WTC11 (cell line): ENCODE data around the gene PEAK3. TPM values are rescaled to one million over a fixed set of nuclear protein-coding genes. Genes with fewer than 3 reads are reported as not detected.
A peak's percentile ranks its signal among the peaks of the same experiment; 100 is the strongest.

ENCODE experiments used
- ATAC-seq: fragments of 200-7000 bp; cut with Tn5 transposase; 2 replicates; pipeline ENCODE4 v1.10.0; 2021; ENCODE audit warnings: mild to moderate bottlenecking, moderate library complexity
- CTCF ChIA-PET: fragments of 300-600 bp; sonication (Branson Sonifier 250); formaldehyde crosslinking; loops from one replicate; lab custom pipeline; 2021; ENCODE audit warnings: antibody characterized with exemption; lab: Charles Lee
- POLR2A ChIA-PET: fragments of 350-600 bp; sonication (Branson Sonifier 250); formaldehyde crosslinking; loops from one replicate; lab custom pipeline; 2021; ENCODE audit warnings: antibody characterized with exemption; lab: Charles Lee
- DNase-seq: peaks from one replicate; pipeline ENCODE4 v3.0.0; 2021; ENCODE audit warnings: low spot score
- H3K27ac Mint-ChIP-seq: 2 replicates; pipeline ENCODE4 v1.8.0; 2021; ENCODE audit warnings: mixed read lengths
- H3K27me3 Mint-ChIP-seq: 2 replicates; pipeline ENCODE4 v1.8.0; 2021; ENCODE audit warnings: low read depth, mild to moderate bottlenecking, moderate library complexity, mixed read lengths
- H3K36me3 Mint-ChIP-seq: 2 replicates; pipeline ENCODE4 v1.8.0; 2021; ENCODE audit warnings: mixed read lengths
- H3K4me1 Mint-ChIP-seq: 2 replicates; pipeline ENCODE4 v1.8.0; 2022; ENCODE audit warnings: mixed read lengths
- H3K4me3 Mint-ChIP-seq: 2 replicates; pipeline ENCODE4 v1.8.0; 2021; ENCODE audit warnings: mild to moderate bottlenecking, moderate library complexity, mixed read lengths
- H3K9me3 Mint-ChIP-seq: 2 replicates; pipeline ENCODE4 v1.8.0; 2021; ENCODE audit warnings: mixed read lengths
- ATF2 ChIP-seq: sonication (generic); formaldehyde crosslinking; IDR thresholded peaks from 2 replicates; pipeline ENCODE4 v1.8.1; 2022; ENCODE audit warnings: low read depth, missing genetic modification reagents, borderline replicate concordance
- ELF4 ChIP-seq: sonication (generic); formaldehyde crosslinking; IDR thresholded peaks from 2 replicates; pipeline ENCODE4 v1.8.1; 2022; ENCODE audit warnings: low read depth, mild to moderate bottlenecking, moderate library complexity, missing genetic modification reagents
- EMX1 ChIP-seq: fragments of 250-450 bp; sonication (Bioruptor Pico); IDR thresholded peaks from 2 replicates; pipeline ENCODE4 v1.8.0; 2021; ENCODE audit warnings: mild to moderate bottlenecking
- FOXK1 ChIP-seq: sonication (generic); formaldehyde crosslinking; IDR thresholded peaks from 2 replicates; pipeline ENCODE4 v1.8.0; 2022; ENCODE audit warnings: mild to moderate bottlenecking, moderate library complexity, missing genetic modification reagents
- HMGA2 ChIP-seq: fragments of 250-450 bp; sonication (Bioruptor Pico); IDR thresholded peaks from 2 replicates; pipeline ENCODE4 v1.4.0; 2021; ENCODE audit warnings: mild to moderate bottlenecking, moderate library complexity
- HMGXB4 ChIP-seq: sonication (generic); formaldehyde crosslinking; IDR thresholded peaks from 2 replicates; pipeline ENCODE4 v1.8.1; 2023; ENCODE audit warnings: mild to moderate bottlenecking, moderate library complexity, missing genetic modification reagents
- IRF2 ChIP-seq: sonication (generic); formaldehyde crosslinking; IDR thresholded peaks from 2 replicates; pipeline ENCODE4 v1.8.0; 2022; ENCODE audit warnings: low read depth, missing genetic modification reagents, borderline replicate concordance
- NFATC4 ChIP-seq: fragments of 250-450 bp; sonication (Bioruptor Pico); IDR thresholded peaks from 2 replicates; pipeline ENCODE4 v1.9.0; 2021; ENCODE audit warnings: mild to moderate bottlenecking
- OVOL2 ChIP-seq: fragments of 250-450 bp; sonication (Bioruptor Pico); IDR thresholded peaks from 2 replicates; pipeline ENCODE4 v1.9.0; 2021; ENCODE audit warnings: mild to moderate bottlenecking, borderline replicate concordance
- PRDM15 ChIP-seq: sonication (generic); formaldehyde crosslinking; IDR thresholded peaks from 2 replicates; pipeline ENCODE4 v1.8.0; 2022; ENCODE audit warnings: missing genetic modification reagents
- PRRX2 ChIP-seq: fragments of 250-450 bp; sonication (Bioruptor Pico); IDR thresholded peaks from 2 replicates; pipeline ENCODE4 v1.8.0; 2021; ENCODE audit warnings: mild to moderate bottlenecking
- TCF7 ChIP-seq: sonication (generic); formaldehyde crosslinking; IDR thresholded peaks from 2 replicates; pipeline ENCODE4 v1.8.0; 2022; ENCODE audit warnings: mild to moderate bottlenecking, low read depth, missing genetic modification reagents, moderate library complexity
- TEAD4 ChIP-seq: sonication (generic); formaldehyde crosslinking; IDR thresholded peaks from 2 replicates; pipeline ENCODE4 v1.8.0; 2022; ENCODE audit warnings: mild to moderate bottlenecking, missing genetic modification reagents
- ZNF317 ChIP-seq: sonication (generic); formaldehyde crosslinking; IDR thresholded peaks from 2 replicates; pipeline ENCODE4 v1.8.1; 2023; ENCODE audit warnings: low read depth, mild to moderate bottlenecking, moderate library complexity, missing genetic modification reagents, borderline replicate concordance
- ZNF396 ChIP-seq: fragments of 250-450 bp; sonication (Bioruptor Pico); IDR thresholded peaks from 2 replicates; pipeline ENCODE4 v1.8.0; 2021; ENCODE audit warnings: mild to moderate bottlenecking, moderate library complexity, borderline replicate concordance
- total RNA-seq: library from RNA; stranded (reverse); gene quantifications from 3 replicates; pipeline ENCODE4 v1.2.3, GENCODE V29; 2021
- TF ChIP-seq, protein P1 (sequence below): fragments of 250-450 bp; sonication (Bioruptor Pico); IDR thresholded peaks from 2 replicates; pipeline ENCODE4 v1.9.0; 2021; ENCODE audit warnings: moderate library complexity, mild to moderate bottlenecking, inconsistent platforms, borderline replicate concordance
- TF ChIP-seq, protein P2 (sequence below): sonication (generic); formaldehyde crosslinking; IDR thresholded peaks from 2 replicates; pipeline ENCODE4 v1.8.1; 2023; ENCODE audit warnings: mild to moderate bottlenecking, missing genetic modification reagents
- TF ChIP-seq, protein P3 (sequence below): fragments of 250-450 bp; sonication (Bioruptor Pico); IDR thresholded peaks from 2 replicates; pipeline ENCODE4 v1.8.0; 2021; ENCODE audit warnings: mild to moderate bottlenecking

PEAK3 gene
- total RNA-seq, 1 experiment from 2014 or later: not detected

GRCh38 chr19:2287585-2288337 lies 5.8 kb upstream of the PEAK3 start:
- no peaks in the 10 kb centered on the region for H3K9me3 Mint-ChIP-seq
- no peak for TF ChIP-seq TEAD4 (CRISPR knock-in tag)
- TF ChIP-seq PRRX2 (CRISPR knock-in tag): no peak
- no peak for TF ChIP-seq PRDM15 (CRISPR knock-in tag)
- TF ChIP-seq IRF2 (CRISPR knock-in tag): no peak
- no peak for TF ChIP-seq HMGXB4 (CRISPR knock-in tag)
- no peak for TF ChIP-seq ATF2 (CRISPR knock-in tag)
- TF ChIP-seq, protein P1, sequence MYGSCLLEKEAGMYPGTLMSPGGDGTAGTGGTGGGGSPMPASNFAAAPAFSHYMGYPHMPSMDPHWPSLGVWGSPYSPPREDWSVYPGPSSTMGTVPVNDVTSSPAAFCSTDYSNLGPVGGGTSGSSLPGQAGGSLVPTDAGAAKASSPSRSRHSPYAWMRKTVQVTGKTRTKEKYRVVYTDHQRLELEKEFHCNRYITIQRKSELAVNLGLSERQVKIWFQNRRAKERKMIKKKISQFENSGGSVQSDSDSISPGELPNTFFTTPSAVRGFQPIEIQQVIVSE (CRISPR knock-in tag): no peak
- POLR2A ChIA-PET: interaction anchor here (0.5 kb wide), 1 partner anchor 189 kb away, joined by 3 read pairs; no protein-coding TSS in a partner anchor

DNA sequence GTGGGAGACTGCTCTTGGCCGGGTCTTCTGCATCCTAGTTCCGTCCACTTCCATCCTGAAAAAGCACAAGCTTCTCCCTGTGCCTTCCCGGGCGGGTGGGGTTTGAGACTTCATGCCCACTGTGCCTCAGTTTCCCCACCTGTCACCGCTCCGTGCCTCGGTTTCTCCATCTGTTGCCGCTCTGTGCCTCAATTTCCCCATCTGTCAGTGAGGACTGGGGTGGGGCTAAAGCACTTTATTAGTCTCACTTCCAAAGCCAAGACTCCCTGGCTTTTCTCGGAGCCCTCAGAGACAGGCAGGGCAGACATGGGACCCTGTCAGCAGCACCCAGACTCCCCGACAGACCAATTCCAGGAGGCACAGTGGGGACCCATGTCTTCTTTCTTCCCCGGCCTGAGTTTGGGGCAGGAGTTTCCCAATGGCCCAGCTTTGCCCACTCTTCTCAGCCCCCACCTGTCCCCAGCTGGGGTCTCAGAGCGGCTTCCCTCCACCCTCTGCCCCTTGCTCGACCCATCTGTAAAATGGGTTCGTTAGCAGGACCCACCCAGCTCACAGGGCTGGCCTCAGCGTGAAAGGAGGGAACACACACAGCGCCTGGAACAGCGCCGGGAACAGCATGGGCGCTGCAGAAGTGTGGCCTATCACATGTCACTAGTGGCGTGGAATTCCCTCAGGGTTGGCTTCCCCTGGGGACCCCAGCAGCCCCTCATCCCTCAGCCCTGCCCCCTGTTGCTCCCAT lies 4.6 kb upstream of the PEAK3 start:
- H3K27me3 Mint-ChIP-seq: peaks cover 55% of the 10 kb centered on the region
- POLR2A ChIA-PET: no interaction called here
- TF ChIP-seq ZNF396 (no peak), HMGA2 (CRISPR knock-in tag) (no peak), NFATC4 (CRISPR knock-in tag) (no peak), OVOL2 (CRISPR knock-in tag) (no peak), TCF7 (CRISPR knock-in tag) (no peak), FOXK1 (CRISPR knock-in tag) (no peak), ZNF317 (CRISPR knock-in tag) (no peak), ATF2 (CRISPR knock-in tag) (no peak), PRRX2 (CRISPR knock-in tag) (no peak), EMX1 (CRISPR knock-in tag) (no peak), ELF4 (no peak)
- TF ChIP-seq, protein P2, sequence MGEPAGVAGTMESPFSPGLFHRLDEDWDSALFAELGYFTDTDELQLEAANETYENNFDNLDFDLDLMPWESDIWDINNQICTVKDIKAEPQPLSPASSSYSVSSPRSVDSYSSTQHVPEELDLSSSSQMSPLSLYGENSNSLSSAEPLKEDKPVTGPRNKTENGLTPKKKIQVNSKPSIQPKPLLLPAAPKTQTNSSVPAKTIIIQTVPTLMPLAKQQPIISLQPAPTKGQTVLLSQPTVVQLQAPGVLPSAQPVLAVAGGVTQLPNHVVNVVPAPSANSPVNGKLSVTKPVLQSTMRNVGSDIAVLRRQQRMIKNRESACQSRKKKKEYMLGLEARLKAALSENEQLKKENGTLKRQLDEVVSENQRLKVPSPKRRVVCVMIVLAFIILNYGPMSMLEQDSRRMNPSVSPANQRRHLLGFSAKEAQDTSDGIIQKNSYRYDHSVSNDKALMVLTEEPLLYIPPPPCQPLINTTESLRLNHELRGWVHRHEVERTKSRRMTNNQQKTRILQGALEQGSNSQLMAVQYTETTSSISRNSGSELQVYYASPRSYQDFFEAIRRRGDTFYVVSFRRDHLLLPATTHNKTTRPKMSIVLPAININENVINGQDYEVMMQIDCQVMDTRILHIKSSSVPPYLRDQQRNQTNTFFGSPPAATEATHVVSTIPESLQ: no peak
- TF ChIP-seq, protein P3, sequence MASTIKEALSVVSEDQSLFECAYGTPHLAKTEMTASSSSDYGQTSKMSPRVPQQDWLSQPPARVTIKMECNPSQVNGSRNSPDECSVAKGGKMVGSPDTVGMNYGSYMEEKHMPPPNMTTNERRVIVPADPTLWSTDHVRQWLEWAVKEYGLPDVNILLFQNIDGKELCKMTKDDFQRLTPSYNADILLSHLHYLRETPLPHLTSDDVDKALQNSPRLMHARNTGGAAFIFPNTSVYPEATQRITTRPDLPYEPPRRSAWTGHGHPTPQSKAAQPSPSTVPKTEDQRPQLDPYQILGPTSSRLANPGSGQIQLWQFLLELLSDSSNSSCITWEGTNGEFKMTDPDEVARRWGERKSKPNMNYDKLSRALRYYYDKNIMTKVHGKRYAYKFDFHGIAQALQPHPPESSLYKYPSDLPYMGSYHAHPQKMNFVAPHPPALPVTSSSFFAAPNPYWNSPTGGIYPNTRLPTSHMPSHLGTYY (CRISPR knock-in tag): no peak

More at GRCh38 chr19:2287585-2288337, 5.8 kb upstream of the PEAK3 start:
- Mint-ChIP-seq H3K4me1 (peaks cover 7% of the 10 kb centered on the region; the same call in 1 of the 2 replicates), H3K27me3 (peaks cover 63% of the 10 kb centered on the region), H3K36me3 (no peaks in the 10 kb centered on the region), H3K27ac (0 out of 2 replicates have a peak overlapping the region, but pooled peaks have one; percentile 32), H3K4me3 (no peak overlapping the region)
- CTCF ChIA-PET: interaction anchor here (0.6 to 2.7 kb wide), 8 partner anchors 13 to 88 kb away, joined by 3 to 10 read pairs (median 4); no protein-coding TSS in a partner anchor
- DNase-seq (no peak), ATAC-seq (no peak)

More for the DNA sequence above, 4.6 kb upstream of the PEAK3 start:
- Mint-ChIP-seq H3K36me3 (no peaks in the 10 kb centered on the region), H3K4me3 (no peak overlapping the region), H3K27ac (no peak overlapping the region), H3K4me1 (peaks cover 11% of the 10 kb centered on the region), H3K9me3 (no peaks in the 10 kb centered on the region)
- DNase-seq (no peak), ATAC-seq (no peak)
- CTCF ChIA-PET: interaction anchor here (0.6 to 2.7 kb wide), 5 partner anchors 25 to 87 kb away, joined by 3 to 10 read pairs (median 4); no protein-coding TSS in a partner anchor
